ENCODE results near the gene EVA1A.
"Not testable (repeated sequence)": the region's sequence is repeated elsewhere in the genome, so short reads cannot be mapped to it uniquely, and the experiment has no call there.

EVA1A gene

DNA sequence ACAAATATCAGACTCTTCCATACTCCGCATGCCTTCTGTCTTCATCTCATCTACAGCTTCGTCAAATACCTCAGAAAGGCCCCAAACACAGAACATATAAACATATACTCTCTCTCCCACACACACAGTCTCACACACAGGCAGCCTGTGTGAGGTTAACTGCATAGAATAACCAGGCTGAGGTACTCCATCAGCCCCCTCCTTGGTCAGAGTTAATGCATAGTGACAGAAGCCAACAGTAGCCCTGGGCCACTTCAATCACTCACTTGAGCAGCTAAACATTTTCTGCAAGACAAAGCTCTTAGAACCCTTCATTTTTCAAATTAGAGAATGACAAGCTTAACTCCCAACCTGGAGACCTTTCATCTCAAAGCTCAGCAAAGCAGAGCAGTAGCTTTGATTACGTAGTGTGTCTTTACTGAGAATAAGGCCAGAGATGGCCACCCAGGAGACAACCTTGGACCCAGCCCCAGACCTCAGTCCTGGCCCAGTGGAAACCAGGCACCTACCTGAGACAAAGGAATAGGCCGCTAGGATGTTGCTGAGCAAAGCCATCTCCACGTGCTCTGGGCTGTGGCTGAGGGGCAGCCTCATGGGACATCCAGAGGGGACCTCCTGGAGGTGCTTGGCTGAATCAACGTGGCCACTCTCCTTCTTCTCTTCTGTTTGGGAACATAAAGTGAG, 43.0 kb downstream of the EVA1A start:
- no peak for DNase-seq (ENCODE audit: low read depth, low spot score)

DNA sequence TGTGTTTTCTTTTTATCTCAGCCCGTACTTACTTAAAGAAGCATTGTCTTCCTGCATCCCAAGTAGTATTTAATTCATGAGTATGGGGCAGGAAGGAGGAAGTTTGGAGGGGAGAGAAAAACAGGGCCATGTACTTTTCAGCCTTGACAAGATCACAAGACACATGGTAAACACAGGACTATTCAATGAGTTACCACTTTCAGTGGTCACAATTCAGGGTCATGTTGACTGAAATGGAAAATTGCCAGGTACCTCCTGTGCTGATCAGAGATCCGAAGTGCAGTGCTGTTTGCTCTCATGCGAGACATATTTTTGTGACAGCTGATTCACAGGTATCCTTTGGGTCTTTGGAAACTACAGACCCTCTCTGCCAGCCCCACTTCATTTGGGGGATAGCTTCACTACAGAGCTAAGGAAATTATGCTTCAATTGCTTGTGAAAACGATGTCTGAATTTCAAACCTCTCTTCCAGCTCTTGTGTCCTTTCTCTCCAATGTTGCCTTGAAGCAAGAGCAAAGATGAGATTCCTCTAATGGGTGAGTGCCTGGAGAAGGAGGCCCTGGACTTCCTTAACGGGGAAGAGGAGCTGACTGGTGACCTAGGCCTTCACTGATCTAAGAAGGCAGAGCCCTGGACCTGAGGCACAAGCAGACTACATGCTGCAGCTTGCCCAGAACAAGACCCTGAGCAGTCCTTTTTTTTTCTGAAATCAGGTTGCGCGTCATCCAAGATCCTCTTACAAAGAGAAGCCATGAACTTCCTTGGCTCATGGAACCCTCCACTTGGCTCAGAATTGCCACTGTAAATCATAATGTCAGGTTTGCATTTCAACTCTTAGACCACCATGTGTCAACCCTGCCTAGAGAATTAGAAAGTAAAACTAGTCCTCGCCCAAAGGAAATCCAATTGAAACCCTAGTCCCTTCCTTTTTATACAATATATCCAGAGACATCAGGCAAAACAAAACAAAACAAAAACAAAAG, 44.1 kb downstream of the EVA1A start:
- DNase-seq (ENCODE audit: low read depth, low spot score) = no peak

DNA sequence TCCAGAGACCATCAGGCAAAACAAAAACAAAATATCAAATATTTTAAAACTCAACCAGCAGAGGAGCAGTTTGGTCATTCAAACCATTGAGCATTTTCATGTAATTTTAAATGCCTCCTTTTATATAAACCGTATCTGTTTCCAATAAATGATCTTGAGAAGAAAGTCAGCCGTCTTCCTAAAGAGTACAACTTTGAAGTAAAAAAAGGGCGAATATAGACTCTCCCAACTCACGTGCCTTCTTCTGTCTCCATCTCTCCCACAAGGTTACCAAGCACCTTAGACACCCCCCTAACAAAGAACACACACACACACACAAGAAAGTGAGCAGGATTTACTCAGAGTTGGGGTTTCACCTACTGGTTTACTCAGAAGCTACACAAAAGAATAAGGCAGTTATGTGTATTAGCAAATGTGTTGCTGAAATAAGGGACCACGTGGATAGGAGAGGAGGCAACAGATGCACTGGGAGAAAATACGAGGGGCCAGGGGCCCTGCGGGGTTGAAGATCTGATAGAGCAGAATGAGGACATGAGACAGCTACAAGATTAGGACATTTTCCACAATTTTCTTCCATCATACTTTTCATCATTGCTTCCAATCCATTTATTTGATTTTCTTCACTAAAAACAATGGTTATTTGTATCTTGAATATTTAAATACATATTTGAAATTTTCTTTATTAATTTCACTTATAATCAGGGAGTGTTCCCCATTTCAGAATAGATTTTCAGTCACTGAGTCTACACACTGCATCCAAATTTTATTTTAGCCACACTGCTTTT, 45.0 kb downstream of the EVA1A start:
- DNase-seq (ENCODE audit: low read depth, low spot score) = no peak

DNA sequence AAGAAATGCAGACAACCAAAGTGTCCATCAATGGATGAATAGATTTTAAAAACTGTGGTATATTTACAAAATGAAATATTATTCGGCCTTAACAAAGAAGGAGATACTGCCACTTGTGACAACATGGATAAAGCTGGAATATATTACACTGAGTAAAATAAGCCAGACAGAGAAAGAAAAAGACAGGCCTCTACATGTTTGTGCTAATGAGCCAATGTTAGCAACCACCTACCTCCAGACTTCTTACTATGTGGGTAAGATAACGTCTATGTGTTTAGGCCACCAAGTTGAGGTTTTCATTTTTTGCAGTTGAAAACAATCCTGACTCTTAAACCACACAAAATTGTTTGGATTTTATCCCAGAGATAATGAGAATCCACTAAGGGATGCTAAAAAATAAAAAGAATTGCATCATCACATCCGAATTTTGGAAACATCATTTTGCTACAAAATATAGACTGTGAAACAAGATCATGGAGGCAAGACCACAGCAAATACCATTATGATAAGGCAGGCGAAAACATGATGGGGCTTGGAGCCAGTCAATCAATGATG, 47.0 kb downstream of the EVA1A start:
- no peak for DNase-seq (ENCODE audit: low read depth, low spot score)

DNA sequence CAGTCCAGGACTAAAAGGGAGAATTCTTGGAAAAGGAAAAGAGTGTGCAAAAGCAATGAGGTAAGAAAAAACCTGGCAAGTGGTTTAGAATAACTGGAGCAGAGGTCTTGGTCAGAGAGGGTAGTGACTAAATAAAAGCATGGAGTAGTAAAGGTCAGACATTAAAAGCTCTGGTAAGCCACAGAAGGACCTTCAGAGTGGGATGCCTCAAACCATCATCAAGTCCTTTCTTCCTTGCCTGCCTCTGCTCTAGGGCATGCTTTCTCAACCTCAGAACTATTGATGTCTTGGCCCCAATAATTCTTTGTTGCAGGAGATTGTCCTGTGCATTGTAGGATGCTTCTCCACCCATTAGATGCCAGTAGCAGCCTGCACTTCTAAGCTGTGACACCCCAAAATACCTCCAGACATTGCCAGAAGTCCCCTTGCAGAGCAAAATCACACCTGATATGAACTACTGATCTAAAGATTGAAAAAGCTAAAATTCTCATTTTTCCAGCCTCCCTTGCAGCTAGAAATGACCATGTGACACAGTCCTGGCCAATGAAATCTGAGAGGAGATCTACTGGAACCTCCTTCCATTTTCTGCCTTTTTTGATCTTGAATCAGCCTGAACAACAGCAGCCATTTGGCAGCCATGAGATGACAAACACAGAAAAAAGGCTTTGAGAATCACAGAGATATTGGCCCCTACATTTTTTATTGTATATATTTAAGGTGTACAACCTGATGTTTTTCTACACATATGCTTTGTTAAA, 48.1 kb downstream of the EVA1A start:
- no peak for DNase-seq (ENCODE audit: low read depth, low spot score)

DNA sequence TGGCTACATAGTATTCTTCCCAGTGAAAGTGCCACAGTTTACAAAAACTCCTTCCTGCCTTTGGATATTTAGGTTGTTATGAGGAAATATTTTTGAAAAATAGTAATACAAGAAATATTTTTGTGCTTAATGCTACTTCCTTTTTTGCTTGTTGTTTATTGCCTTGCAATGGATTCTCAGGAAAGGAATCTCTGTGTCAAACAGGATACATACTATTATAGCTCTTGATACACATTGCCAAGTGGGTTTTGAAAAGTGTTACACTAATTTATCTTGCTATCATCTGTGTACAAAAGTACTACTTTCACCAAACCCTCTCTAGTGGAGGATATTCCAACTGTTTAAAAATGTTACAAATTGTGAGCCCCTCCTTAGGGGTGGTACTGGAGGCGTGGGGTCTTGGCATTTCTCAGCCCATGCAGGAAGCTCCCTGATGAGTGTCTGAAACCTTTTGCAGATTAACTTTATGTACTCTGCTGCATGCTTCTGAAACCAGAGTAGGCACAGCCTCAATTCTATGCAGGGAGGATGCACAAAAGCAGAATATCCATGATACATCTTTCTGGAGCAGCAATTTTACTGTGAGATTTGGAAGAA, 54.5 kb downstream of the EVA1A start:
- no peak for DNase-seq (ENCODE audit: low read depth, low spot score)

DNA sequence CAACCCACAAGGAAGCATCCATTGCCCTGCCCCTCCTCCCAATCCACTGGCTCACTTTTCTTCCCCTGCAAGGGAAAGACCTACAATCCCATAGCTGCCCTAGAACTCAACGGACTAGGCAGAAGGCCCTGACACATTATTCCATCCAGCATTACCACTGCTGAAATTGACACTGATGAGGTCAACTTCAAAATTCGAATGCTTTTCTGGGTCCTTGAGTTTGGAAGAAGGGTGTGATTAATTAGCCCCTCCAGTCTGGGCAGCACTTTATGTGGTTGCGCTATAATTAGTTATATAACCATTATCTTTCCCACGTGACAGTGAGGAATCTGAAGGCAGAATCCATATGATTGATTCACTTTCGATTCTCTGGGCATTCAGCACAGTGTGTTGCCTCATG, 55.7 kb downstream of the EVA1A start:
- DNase-seq (ENCODE audit: low read depth, low spot score) = no peak

DNA sequence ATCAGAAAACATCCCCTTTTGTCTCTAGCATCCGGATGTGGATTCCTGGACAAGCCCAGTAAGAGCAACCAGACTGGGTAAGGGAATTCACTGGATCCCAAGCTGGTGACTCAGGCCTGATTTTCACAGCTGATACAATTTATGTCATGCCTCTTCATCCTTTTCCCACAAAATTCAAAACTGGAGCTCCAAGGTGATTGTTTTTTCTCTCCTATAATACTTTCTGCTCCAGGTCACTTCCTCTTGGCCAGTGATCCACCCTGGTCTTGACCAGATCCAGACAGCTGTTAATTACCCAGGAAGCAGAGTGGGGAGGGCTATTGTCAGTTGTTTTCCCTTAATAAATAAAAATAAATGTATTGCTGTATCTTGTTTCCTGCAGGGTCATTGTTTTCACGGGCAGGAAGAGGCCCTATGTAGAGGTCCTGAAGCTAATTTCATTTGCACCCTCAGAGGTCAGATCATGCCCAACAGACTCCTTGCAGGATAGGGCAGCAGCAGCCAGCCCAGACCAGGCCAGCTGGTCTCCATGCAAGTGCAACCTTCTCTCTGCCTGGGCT, 57.6 kb downstream of the EVA1A start:
- no peak for DNase-seq (ENCODE audit: low read depth, low spot score)

DNA sequence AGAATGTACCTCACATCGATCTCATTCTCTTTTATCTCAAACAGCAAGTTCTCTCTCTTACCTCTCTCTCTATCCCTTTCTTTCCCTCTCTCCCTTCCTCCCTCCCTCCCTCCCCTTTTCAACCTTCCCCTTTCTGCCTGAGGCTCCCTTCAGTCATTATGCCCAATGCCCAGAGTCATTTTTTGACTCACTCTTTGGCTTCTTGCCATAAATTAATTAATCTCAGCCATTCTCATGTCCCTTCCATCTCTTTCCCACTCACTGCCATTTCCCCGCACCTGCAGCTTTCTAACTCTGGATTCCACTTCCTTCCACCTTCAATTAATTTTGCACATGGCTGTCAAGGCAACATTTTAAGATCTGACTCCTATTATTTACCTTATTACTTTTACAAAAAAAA, 60.1 kb downstream of the EVA1A start:
- DNase-seq (ENCODE audit: low read depth, low spot score) = no peak

DNA sequence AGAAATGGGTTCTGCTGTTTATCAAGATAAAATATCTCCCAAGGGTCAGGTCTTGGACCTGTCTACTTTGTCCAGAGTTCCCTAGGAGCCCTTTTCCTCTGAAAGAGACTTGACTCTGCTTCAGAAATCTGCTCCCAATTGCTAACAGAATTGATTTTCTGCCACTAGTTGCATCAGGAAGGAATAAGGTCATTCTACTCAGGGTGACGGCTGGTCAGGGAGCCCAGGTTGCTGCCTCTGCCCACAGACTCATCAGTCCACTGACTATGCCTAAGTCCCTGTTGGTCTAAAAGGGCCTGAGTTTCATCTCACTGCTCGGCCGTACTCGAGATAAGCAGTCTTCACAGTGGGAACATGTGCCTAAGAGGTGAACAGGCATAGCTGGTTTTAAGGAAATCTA, 61.2 kb downstream of the EVA1A start:
- no peak for DNase-seq (ENCODE audit: low read depth, low spot score)

DNA sequence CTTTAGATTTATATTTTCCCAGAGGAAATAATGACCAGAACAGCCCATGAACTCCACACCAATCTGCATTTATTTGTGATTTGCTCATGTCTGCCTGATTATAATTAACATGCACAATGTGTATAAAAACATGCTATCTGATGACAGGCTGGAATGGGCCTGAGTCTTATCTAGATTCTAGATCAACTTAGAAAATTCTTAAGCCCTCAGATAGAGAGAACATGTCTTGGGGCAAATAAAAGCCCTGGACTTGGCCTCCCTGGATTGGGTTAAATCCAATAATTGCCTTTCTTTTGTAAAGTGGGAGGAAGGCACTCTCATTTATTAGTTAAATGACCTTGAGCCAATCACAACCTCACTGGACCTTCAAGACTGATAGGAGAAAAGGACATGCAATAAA, 61.8 kb downstream of the EVA1A start:
- DNase-seq (ENCODE audit: low read depth, low spot score) = no peak

DNA sequence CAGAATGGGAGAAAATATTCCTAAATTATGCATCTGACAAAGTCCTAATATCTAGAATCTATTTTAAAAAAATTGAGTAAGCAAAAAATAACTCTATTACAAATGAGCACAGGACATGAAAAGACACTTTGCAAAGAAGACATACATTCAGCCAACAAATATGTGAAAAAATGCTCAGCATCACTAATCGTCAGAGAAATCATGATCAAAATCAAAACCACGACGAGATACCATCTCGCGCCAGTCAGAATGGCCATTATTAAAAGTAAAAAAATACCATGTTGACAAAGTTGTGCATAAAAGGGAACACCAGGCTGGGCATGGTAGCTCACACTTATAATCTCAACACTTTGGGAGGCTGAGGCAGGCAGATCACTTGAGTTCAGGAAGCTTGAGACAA, 63.5 kb downstream of the EVA1A start:
- DNase-seq (ENCODE audit: low read depth, low spot score) = no peak

DNA sequence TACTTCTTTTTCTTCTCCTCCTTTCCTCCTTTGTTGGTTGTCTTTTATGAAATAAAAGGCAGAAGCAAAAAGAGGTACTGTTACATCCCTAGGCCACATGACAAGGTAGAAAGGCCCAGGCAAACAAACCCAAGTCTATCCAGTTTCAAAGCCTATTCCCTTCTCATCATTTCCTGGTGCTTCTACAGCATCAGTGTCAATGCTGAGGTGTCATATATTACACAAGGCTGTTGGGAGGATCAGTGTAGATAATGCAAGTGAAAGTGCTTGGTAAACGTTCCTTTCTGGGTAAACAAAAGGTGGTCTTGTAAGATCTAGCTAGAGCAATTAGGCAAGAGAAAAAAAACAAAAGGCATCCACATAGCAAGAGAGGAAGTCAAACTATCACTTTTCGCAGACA, 64.9 kb downstream of the EVA1A start:
- DNase-seq (ENCODE audit: low read depth, low spot score) = no peak

DNA sequence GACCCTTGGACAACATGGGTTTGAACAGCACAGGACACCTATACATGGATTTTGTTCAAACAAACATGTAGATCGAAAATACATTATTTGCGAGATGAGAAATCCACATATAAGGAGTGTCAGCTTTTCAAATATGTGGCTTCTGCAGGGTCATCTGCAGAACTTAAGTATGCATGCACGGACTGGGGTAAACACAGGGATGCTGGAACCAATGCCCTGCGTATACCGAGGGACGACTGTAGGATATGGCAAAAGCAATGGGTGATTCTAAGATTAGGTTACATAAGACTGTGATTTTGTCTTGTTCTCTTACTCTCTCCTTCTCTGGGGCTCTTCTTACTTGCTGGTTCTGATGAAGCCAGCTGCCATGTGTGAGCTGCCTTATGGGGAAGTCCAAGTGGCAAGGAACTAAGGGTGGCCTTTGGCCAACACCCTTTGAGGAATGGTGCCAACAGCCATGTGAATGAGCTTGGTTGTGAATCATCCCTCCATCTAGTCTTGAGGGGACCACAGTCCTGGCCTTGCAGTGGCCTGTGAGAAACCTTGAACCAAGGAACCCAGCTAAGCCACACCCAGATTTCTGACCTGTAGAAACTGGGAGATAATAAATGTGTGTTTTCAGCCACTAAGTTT, 66.5 kb downstream of the EVA1A start:
- no peak for DNase-seq (ENCODE audit: low read depth, low spot score)

DNA sequence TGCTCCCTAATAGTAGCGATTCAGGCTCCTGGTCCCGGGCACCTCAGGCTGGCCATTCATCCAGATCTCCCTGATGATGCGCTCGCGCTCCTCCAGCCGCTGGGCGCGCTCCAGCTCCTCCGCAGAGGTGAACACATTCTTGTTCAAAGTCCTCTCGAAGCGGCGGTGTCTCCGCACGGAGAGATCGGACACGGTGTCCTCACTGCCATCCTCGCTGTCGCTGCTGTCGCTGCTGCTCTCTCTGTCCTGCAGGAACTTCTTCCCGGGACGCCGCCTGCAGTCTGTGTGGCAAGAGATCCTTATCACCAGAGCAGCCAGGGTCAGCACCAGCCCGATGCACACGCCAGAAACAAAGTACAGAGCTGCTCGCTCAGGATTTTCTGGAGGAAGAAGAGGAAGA, 67.5 kb downstream of the EVA1A start:
- no peak for DNase-seq (ENCODE audit: low read depth, low spot score)

DNA sequence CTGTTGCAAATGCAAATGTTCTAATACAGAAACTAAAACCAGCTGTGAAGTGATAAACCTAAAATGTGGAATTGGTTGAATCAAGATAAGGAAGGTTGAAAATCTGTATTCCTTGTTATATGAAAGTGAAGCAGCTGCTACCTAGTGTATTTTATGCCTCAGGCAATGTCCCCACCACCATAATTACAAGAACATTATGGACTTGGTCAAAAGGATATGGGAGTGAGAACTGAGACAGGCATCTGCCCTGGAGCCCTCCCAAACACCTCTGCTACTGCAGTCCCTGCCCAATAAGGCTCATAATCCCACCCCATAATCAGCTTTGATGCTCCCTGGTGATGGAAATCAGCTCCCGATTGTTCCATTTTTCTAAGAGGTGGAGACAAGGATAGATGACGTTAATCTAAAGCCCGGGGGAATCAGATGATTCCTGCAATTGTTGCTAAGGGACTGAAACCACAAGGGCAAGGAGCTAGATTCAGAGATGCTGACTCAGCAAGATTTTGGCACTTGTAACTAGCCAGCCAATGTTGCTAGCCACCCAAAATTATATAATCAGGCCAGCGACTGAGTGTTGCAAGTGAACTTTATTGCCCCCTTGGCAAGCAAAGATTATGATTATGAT, 69.5 kb downstream of the EVA1A start:
- DNase-seq (ENCODE audit: low read depth, low spot score) = no peak

DNA sequence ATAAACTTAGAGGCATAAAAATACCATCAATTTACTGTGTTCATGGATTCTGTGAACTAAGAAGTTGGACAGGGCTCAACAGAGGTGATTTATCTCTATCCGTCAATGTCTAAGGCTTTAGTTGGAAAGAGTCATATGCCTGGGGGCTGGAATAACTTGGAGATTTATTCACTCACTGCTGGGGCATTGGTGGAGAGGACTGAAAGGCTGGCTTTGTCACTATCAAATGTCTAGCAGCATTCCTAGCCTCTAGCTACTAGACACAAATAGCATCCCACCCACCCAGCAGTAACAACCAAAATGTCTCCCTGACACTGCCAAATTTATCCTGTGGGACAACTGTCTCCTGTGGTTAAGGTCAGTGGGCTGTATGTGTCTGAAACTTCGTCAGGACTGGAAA, 71.0 kb downstream of the EVA1A start:
- no peak for DNase-seq (ENCODE audit: low read depth, low spot score)

DNA sequence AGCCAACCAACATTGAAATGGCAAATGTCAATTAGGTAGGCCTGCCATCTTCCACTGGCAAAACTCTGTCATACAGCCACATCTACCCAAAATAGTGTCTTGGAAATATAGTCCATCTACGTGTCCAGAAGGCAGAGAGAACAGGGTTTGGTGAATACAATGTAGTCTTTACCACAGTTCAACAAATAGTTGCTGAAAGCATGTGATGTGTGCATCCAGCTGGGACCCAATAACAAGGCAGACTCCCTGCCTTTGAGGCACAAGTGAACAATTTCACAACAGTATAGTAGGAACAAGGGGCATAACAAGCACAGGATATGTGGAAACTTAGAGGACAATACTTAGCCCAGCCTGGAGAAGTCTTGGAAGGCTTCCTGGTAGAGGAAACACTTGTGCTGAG, 72.6 kb downstream of the EVA1A start:
- DNase-seq (ENCODE audit: low read depth, low spot score) = no peak

DNA sequence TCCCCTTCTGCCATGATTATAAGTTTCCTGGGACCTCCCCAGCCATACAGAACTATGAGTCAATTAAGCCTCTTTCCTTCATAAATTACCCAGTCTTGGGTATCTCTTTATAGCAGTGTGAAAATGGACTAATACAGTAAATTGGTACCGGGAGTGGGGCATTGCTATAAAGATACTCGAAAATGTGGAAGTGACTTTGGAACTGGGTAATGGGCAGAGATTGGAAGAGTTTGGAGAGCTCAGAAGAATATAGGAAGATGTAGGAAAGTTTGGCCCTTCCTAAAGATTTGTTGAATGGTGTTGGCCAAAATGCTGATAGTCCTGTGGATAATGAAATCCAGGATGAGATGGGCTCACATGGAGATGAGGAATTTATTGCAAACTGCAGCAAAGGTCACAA, 74.0 kb downstream of the EVA1A start:
- not testable (repeated sequence) for DNase-seq (ENCODE audit: low read depth, low spot score)

DNA sequence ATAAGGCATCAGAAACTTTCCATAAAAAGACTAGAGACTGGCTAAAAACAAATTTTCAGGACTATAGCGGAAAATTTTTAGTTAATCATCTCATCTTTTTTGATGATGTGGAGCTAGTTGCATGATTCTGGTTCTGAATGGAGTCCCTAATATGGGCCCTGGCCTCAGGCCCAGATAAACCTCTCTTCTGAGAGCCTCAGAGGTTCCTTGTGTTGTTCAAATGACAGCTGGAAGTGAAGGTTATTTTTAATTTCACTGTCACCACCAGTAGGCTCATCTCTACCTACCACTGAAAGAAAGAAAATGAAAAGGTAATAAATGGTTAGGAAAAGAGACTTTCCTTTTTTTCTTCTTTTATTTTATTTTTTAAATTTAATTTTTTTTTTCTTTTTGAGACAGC, 75.9 kb downstream of the EVA1A start:
- no peak for DNase-seq (ENCODE audit: low read depth, low spot score)
